Stimulated activated CD4-positive, alpha-beta T cell treated with anti-CD3 and anti-CD28 coated beads, TNF-alpha, amount 100 ng/mL, for 24 hours (primary cell): ENCODE data around the gene ISG15.
A peak's percentile ranks its signal among the peaks of the same experiment; 100 is the strongest.
"Not testable (repeated sequence)": the region's sequence is repeated elsewhere in the genome, so short reads cannot be mapped to it uniquely, and the experiment has no call there.

Experiments used
- DNase-seq, 3 experiments: peaks; one replicate each; pipeline ENCODE4 v3.0.0-alpha.2; 2020; ENCODE audit warnings: low read depth in 3 of 3

The ISG15 gene

DNA sequence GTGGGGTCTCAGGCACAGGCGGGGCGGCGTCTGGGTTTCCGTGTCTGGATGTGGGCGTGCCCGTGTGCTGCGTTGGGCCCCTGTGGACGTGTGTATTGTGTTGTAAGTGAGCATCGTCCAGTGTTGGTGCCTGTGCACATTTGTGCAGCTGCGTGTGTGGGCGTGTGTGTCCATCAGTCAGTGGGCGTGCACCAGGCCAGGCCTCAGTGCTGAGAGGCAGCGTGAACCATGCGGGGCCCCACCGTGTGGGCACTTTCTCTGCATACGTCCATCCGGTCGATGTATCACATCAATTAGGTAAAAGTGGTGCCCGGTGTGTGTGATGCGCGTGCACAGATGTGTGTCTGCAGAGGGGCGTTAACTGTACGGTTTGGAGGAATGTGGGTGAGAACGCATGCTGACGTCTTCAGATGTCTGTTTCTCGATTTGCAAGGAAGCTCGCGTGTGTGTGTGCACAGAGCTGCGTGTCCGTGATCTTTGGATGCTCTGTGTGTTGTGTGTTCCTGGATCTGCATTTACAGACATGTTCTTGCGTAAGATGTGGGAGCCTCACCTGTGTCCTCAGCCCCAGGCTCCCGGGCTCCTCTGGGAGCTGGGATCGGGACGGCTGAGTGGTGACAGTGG lies 31.3 kb downstream of the ISG15 start:
- DNase-seq = no peak

DNA sequence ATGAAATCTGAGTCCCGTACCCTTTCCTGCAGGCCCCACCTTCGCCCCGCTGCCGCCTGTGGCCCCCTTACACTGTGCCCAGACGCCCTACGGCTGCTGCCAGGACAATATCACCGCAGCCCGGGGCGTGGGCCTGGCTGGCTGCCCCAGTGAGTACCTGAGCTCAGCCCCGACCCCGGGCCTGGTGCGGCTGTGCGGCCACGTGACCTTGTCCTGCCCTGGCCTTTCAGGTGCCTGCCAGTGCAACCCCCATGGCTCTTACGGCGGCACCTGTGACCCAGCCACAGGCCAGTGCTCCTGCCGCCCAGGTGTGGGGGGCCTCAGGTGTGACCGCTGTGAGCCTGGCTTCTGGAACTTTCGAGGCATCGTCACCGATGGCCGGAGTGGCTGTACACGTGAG lies 31.8 kb downstream of the ISG15 start:
- DNase-seq = no peak

DNA sequence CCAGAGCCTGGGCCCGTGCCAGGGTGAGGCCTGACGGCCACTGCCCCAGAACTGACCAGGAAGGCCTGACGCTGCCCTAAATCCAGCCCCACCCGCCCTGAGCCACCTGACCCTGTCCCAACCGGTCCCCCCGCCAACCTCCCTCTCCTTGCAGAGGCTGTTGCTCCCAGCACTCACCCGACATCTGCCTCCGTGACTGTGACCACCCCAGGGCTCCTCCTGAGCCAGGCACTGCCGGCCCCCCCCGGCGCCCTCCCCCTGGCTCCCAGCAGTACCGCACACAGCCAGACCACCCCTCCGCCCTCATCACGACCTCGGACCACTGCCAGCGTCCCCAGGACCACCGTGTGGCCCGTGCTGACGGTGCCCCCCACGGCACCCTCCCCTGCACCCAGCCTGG lies 32.9 kb downstream of the ISG15 start:
- no peak for DNase-seq

DNA sequence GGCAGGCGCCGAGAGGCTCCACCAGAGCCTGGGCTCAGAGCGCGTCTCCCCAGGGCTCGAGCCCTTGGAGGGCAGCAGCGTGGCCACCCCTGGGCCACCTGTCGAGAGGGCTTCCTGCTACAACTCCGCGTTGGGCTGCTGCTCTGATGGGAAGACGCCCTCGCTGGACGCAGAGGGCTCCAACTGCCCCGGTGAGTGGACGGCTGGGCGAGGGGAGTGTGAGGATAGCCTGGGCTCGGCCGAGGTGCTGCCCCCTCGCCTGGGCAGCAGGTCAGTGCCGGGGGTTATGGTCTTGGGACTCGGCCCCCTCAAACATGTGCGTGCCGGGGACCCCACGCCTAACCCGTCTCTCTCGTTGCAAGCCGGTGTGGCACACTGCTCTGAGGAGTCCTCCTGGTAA lies 33.5 kb downstream of the ISG15 start:
- no peak for DNase-seq

DNA sequence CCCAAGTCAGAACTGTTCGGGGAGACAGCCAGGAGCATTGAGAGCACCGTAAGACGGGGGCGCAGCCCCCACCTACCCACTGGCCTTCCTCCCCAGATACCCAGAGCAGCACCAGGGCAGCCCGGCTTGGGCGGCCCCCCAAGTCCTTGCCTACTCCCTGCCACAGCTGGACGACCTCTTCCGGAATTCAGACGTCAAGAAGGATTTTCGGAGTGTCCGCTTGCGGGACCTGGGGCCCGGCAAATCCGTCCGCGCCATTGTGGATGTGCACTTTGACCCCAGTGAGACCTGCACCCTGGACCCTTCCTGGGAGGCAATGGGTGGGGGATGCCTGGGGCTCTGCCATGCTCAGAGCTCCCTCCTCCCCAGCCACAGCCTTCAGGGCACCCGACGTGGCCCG lies 34.1 kb downstream of the ISG15 start:
- no peak for DNase-seq

DNA sequence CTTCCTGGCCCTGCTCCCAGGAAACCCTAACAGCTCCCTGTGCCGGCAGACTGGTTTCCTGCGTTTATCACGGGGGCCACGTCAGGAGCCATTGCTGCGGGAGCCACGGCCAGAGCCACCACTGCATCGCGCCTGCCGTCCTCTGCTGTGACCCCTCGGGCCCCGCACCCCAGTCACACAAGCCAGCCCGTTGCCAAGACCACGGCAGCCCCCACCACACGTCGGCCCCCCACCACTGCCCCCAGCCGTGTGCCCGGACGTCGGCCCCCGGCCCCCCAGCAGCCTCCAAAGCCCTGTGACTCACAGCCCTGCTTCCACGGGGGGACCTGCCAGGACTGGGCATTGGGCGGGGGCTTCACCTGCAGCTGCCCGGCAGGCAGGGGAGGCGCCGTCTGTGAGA lies 34.7 kb downstream of the ISG15 start:
- DNase-seq = no peak

DNA sequence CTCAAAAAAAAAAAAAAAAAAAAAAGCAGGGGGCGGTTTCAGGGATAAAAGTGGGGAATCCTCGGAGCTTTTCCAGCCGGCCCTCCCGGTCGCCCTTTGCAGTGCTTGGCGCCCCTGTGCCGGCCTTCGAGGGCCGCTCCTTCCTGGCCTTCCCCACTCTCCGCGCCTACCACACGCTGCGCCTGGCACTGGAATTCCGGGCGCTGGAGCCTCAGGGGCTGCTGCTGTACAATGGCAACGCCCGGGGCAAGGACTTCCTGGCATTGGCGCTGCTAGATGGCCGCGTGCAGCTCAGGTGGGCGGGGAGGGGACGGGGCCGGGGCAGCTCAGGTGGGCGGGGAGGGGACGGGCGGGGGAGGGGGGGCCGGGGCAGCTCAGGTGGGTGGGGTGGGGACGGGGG lies 35.5 kb downstream of the ISG15 start:
- DNase-seq = no peak

DNA sequence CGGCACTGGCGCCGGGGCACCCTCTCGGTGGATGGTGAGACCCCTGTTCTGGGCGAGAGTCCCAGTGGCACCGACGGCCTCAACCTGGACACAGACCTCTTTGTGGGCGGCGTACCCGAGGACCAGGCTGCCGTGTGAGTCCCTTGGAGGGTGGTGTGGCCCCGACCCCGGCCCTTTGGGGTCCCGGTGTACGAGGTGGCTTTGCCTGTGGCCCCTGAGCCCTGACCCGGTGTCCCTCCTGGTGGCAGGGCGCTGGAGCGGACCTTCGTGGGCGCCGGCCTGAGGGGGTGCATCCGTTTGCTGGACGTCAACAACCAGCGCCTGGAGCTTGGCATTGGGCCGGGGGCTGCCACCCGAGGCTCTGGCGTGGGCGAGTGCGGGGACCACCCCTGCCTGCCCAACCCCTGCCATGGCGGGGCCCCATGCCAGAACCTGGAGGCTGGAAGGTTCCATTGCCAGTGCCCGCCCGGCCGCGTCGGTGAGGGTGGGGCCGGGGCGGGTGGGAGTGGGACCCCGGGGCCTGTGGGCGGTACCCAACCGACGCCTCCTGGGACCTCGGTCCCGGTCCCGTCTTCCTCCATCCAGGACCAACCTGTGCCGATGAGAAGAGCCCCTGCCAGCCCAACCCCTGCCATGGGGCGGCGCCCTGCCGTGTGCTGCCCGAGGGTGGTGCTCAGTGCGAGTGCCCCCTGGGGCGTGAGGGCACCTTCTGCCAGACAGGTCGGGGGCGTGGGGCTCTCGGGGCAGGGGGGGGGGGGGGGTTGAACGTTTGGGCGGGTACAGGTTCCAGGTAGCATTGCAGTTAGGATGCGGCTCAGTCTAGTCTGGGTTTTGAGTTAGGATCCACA lies 36.2 kb downstream of the ISG15 start:
- DNase-seq = no peak

DNA sequence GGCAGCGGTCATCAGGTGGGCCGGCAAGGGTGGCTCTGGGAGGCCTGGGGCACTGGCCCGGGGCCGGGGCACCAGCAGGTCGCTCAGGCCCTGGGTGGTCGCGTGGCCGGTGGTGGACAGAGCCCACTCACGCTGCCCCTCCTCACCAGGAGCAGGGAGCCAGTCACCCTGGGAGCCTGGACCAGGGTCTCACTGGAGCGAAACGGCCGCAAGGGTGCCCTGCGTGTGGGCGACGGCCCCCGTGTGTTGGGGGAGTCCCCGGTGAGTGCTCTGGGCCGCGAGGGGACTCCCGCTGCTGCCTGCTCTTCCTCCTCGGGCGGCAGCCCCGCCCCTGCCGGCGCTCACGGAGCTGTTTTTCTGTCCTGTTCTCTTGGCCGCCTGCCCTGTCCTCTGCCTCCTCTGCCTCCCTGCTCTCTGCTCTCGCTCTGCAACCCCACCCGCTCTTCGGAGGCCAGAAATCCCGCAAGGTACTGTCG lies 37.3 kb downstream of the ISG15 start:
- DNase-seq = no peak

DNA sequence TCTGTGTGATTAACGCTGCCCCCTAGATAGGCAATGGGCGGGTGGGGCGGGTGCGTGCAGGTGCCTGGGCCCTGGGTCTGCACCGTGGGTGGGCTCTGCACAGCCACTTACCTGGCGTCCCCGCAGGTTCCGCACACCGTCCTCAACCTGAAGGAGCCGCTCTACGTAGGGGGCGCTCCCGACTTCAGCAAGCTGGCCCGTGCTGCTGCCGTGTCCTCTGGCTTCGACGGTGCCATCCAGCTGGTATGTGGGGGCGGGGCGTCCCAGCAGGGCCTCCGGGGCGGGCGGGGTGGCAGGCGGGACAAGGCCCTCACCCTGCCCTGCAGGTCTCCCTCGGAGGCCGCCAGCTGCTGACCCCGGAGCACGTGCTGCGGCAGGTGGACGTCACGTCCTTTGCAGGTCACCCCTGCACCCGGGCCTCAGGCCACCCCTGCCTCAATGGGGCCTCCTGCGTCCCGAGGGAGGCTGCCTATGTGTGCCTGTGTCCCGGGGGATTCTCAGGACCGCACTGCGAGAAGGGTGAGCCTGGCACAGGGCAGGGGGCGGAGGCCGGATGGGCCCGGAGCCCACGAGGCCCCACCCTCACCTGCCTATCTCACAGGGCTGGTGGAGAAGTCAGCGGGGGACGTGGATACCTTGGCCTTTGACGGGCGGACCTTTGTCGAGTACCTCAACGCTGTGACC lies 38.0 kb downstream of the ISG15 start:
- DNase-seq = no peak

DNA sequence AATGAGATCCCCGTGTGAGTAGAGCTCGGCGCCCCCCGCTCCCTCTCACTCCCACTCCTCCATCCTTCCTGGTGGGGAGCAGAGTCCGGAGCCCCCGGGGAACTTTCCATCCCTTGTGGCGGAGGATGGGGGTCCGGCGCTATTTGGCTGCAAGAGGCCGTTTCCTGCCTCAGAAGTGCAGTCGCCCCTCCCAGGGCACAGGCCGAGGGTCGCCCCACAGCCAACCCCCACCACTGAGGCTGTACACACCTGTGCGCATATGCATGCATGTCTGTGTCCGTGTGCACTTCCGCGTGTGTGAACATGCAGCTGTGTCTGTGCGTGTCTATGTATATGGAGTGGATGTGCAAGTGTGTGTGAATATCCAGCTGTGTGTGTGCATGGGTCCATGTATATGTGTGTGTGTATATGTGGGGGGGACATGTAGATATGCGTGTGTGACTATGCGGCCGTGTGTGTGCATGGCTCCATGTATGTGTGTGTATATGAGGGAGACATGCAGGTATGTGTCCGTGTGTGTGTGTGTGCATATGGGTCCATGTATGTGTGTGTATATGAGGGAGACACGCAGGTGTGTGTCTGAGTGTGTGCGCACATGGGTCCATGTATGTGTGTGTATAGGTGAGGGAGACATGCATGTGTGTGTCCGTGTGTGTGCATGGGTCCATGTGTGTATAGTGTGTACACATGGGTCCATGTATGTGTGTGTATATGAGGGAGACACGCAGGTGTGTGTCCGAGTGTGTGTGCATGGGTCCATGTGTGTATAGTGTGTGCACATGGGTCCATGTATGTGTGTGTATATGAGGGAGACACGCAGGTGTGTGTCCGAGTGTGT lies 38.9 kb downstream of the ISG15 start:
- DNase-seq = no peak

DNA sequence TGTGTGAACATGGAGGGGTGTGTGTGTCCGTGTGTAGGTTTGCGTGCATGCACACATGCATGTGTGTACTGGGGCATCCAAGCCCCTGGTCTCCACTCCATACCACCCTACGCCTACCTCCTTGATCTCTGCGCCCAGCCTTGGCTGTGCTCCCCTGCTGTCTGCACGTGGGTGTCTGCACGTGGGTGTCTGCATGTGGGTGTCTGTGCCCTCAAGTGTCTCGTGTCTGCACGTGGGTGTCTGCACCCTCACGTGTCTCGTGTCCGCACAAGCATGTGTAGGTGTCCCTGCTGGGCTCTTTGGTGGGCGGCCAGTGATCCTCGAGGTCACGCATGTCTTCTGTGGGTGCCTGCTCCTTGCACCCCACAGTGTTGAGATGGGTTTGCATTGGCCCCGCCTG lies 39.7 kb downstream of the ISG15 start:
- DNase-seq = no peak

DNA sequence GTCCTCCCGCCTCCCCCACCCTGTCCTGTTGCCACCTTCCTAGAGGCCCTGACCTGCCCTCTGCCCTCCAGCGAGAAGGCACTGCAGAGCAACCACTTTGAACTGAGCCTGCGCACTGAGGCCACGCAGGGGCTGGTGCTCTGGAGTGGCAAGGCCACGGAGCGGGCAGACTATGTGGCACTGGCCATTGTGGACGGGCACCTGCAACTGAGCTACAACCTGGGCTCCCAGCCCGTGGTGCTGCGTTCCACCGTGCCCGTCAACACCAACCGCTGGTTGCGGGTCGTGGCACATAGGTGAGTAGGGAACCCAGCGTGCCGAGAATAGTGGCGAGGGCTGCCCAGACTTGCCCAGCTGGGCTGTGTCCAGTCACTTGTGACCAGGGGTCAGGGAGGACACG lies 40.4 kb downstream of the ISG15 start:
- DNase-seq = no peak

DNA sequence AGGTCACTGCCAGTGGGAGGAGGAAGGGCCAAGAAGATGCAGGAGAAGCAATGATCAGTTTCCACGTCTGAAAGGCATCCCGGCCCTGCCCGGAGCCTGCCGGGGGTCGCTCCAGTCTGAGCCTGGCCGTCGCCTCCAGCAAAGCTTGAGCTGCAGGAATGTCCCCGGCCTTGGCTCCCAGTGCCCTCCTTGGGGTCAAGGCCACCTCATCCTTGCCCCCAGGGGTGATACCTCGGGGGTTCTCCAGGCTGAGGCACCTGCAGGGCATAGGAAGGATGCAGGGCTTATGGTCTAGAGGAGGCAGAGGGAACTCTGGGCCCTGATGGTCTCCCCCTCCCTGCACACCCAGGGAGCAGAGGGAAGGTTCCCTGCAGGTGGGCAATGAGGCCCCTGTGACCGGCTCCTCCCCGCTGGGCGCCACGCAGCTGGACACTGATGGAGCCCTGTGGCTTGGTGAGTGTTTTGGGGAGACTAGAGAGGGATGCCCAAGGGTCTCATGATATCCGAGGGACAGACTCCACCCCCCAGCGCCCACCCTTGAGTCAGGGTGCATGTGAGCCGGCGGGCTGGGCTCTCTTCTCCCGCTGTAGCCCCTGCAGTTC lies 40.9 kb downstream of the ISG15 start:
- no peak for DNase-seq

DNA sequence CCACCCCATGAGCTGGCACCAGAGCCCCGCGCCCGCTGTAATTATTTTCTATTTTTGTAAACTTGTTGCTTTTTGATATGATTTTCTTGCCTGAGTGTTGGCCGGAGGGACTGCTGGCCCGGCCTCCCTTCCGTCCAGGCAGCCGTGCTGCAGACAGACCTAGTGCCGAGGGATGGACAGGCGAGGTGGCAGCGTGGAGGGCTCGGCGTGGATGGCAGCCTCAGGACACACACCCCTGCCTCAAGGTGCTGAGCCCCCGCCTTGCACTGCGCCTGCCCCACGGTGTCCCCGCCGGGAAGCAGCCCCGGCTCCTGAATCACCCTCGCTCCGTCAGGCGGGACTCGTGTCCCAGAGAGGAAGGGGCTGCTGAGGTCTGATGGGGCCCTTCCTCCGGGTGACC lies 41.7 kb downstream of the ISG15 start:
- no peak for DNase-seq

DNA sequence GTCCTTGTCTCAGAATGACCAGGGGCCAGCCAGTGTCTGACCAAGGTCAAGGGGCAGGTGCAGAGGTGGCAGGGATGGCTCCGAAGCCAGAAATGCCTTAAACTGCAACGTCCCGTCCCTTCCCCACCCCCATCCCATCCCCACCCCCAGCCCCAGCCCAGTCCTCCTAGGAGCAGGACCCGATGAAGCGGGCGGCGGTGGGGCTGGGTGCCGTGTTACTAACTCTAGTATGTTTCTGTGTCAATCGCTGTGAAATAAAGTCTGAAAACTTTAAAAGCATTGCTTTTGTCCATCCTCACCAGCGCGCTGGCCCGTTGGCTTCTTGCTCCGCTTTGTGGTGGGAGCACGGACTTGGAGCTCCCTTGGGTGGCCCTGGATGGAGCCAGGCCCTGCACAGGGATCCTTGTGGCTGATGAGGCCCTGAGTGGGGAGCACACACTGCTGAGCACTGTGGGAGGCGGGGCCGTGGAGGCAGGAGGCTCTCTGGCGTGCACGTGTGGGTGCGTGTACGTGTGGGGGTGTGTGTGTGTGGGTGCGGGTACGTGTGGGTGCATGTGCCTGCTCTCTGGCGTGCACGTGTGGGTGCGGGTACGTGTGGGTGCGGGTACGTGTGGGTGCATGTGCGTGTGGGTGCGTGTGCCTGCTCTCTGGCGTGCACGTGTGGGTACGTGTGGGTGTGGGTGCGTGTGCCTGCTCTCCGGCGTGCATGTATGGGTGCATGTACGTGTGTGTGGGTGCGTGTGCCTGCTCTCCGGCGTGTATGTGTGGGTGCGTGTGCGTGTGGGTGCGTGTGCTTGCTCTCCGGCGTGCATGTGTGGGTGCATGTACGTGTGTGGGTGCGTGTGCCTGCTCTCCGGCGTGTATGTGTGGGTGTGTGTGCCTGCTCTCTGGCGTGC lies 42.8 kb downstream of the ISG15 start:
- DNase-seq = no peak

DNA sequence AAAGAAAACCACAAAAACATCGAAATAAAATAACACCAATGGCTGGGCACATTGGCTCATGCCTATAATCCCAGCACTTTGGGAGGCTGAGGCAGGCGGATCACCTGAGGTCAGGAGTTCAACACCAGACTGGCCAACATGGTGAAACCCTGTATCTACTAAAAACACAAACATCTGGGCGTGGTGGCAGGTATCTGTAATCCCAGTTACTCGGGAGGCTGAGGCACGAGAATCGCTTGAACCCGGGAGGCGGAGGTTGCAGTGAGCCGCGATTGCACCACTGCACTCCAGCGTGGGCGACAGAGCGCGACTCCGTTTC lies 44.4 kb downstream of the ISG15 start:
- not testable (repeated sequence) for DNase-seq

DNA sequence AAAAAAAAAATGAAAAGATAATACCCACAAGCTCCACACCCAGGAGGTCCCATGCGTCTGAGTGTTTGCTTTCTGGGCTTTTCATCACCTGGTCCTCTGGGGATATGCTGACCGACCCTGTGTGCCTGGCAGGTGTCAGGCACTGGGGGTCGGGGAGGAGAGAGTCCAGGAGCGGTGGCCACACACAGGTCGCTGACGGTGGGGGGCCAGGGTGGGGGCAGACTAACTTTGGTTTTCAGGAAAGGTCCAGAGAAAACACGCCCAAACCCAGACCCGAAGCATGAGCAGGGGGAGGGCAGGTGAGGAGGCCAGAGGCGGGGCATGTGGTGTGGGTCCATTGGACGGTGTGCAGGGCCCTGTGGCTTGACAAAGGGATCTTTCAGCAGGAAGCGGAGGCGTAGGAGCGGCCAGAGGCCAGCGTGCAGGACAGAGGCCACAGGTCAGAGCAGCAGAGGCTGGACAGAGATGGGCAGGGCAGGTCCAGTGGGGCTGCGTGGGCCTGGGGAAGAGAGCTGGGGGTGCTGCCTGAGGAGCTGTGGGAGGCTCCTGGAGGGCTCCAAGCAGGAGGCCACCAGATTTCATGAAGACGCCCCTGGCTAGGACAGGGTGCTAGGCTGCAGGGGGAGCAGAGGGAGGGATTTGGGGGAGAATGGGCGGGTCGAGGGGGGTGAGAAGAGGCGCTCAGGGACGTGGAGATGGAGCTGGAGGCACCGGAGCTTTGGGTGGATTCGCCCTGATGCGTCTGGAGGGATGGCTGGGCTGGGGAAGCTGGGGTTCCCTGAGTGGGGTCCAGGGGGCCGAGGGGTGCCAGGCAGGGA lies 45.0 kb downstream of the ISG15 start:
- DNase-seq = no peak

DNA sequence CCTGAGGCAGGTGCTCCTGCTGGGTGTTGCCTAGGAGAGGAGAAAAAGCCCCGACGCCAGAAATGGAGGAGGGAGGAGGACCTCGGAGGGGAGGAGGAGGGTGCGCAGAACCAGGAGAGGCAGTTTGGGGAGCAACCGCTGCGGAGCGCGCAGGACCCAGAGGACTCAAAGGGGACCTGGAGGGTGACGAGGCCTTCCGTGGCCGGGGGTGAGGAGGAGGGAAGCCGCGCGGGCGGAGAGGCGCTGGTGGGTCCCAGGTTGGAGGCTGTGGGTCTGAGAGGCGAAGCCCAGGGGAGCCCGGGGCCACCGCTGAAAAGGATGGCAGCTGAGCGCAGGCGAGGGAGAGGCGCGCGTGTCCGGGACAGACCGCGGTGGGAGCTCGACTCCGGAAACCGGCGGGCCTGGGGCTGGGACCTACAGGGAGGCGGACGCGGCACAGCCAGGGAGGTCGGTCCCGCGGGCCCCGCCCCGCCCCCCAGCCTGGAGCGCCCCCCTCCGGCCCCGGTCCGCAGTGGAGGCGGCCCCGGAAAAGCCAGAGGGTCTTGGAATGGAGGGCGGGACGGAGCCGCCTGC lies 45.7 kb downstream of the ISG15 start:
- DNase-seq = peak in 1 of 3 experiments; percentile 45
